ENCODE measurements around the gene CAMTA1.

Gene CAMTA1

DNA sequence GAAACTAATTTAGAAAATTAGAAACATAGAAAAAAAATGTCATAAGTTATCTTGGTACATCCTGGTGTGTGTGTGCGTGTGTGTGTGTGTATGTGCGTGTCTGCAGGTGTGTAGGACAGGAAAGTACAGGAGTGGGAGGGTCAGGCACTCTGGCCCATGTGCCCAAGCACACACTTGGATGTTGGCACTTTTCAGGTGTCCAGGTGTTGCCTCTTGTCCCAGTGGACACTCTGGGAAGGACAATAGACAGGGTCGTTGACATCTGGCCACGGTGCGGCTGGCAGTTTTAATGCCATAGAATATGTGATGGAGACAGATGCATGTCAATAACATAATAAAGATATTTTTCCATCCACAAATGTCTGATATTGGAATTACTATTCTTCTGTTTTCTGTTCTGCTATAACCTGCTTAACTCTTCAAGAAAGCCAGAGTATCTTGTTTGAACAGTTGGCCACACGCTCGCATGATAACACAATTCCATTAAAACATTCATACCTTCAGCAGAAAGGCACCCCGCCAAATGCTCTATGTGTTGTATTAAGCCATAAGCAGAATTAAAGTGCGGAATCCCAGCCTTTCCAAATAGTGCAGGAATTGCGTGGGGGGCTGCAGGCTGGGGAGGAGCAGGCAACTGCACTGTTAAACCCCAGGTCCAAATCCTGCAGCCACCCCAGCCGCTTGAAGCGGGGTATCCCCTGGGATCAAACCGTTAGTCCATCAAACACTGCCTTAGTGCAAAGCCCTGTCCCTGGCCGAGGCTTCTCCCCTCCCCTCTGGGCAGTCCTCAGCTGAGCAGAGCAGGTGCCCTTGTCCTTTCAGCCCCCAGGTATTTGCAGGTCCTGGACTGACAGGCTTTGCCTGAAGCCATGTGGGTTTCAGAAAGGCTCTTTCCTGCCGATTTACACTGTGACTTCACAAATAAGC lies 390.0 kb downstream of the CAMTA1 start:
- DNase-seq: no peak

DNA sequence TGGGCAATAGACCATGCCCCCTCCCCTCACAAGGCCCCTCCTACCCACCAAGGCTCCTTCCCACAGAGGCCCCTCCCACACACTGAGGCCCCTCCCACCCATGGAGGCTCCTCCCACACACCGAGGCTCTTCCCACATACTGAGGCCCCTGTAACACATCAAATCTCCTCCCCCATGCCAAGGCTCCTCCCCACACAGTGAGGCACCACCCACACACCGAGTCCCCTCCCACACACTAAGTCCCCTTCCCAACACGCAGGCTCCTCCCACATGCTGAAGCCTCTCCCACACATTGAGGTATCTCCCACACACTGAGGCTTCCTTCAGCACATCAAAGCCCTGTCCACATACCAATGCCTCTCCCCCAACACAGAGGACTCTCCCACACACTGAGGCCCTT lies 391.8 kb downstream of the CAMTA1 start:
- no peak for DNase-seq

DNA sequence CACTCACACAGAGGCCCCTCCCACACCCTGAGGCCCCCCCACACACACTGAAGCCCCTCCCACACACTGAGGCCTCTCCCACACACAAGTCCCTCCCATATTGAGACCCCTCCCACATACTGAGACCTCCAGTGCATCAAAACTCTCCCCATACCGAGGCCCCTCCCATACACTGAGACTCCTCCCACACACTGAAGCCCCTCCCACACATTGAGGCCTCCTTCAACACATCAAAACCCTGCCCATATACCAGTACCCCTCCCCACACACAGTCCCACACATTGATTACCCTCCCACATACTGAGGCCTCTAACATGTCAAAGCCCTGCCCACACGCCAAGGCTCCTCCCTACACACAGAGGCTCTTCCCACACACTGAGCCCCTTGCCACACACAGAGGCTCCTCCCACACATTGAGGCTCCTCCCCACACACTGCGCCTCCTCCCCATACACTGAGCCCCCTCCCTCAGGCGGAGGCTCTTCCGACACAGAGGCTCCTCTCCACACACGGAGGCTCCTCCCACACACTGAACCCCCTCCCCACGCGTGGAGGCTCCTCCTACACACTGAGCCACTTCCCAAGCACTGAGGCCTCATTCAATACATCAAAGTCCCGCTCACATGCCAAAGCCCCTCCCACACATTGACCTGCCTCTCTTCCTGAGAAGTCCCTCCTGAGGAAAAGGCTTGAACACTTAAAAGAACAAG lies 392.3 kb downstream of the CAMTA1 start:
- DNase-seq: no peak

DNA sequence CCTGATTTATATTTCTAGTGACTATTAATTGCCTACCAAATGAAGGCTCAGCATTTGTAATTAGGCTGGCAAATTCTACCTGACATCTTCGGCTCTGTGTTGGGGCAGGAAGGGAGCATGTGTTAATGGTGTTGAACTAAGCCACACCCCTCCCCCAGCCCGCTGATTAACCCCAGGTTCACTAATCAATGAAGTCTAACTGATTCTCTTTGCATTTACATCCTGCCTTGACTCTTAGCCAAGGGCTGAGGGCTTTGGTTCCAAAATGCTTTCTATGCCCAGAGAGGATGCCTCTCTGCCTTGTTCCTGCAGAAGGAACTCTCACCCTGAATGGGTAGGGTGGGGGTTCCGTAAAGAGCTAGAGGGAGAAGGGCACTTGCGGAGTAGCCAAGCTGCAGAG lies 393.1 kb downstream of the CAMTA1 start:
- no peak for DNase-seq

DNA sequence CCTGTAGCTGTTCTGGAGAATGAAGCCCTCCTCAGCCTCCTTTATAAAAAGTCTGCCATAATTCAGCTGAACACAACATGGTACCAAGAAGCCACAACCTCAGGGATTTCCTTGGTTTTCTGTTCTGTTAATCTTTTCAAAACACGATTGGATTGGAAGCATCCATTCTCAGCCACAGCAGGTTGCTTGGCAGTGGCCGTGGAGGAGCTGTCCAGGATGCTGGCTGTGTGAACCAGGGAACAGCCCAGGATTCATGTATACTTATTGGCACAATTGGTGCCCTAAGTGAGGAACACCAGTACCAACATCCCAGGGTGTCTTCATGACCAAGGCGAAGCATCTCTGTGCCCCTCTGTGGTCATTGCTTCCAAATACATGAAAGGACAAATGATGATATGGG lies 393.5 kb downstream of the CAMTA1 start:
- no peak for DNase-seq

DNA sequence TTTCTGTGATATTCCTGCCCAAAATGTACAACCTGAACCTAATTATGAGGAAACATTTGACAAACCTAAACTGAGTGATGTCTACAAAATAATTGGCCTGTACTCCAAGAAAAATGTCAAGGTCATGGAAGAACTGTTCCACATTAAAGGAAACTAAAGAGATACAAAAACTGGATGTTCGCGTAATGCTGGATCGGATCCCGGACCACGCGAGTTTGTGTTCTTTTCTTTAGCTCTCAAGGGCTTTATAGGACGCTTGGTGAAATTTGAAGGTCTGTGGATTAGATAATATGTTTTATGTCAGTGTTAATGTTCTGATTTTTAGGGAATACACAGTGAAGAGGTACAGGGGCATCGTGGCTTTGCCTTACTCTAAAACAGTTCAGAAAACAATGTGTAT lies 400.5 kb downstream of the CAMTA1 start:
- no peak for DNase-seq

DNA sequence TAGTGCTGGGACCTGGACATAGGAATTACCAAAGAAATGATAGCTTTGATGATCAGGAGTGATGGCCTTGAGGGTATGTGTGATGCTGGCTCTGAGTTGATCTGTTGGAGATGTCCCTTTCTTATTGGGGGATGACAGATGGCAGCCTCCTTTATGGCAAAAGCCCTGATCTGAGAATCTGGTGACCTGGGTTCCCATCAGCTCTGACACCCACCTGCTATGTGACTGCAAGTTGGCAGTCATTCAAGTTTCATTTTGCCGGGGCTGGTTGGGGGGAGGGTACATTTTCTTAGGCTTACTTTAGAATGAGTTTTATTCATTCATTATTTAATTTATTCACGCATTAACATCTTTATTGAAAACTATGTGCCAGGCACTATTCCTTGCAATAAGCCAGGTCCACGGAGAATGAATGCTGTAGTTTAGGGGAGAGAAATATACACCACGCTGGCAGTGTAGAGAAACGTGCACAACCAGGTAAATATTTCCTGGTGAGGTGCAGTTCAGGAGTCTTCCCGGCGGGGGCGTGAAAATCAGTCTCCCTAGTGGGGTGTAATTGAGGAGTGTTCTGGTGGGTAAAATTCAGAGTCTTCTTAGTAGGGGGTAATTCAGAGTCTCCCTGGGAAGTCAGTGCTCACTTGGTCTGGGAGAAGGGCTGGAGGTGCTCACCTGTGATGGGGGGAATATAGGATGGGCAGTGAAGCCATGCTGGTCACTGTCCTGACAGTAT lies 401.3 kb downstream of the CAMTA1 start:
- DNase-seq: no peak

DNA sequence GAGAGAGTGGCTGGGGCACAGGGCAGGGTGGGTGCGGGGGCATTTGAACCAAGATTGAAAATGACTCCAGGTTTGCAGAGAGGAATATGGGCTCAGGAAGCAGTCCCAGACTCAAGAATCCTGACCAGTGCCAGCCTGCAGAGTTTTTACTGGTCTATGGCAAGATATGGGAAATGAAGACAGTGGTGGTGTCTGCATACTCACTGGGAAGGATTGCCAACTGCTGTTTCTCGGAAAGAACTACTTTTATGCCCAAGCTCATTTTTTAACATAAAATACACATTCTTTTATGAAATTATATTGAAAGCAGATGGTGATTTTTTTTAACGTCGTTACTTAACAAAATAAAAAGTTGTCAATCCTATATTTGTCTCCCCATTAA lies 401.8 kb downstream of the CAMTA1 start:
- no peak for DNase-seq

DNA sequence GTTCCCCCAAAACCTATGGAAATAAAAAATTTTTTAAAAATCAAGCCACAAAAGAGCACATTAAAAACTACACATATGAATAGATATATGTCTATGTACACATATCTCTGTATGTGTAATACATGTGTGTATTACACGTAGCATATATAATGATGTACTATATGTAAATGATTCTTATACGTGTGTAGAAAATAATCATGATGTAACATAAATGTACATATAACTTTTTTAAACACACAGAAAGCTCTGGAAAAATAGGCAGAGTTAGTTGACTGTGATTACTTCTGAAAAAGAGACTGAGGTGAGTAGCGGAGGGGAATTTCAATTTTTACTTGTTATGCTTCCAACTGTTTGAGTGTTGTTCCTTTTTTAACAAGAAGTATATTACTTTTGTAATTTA lies 405.0 kb downstream of the CAMTA1 start:
- no peak for DNase-seq

DNA sequence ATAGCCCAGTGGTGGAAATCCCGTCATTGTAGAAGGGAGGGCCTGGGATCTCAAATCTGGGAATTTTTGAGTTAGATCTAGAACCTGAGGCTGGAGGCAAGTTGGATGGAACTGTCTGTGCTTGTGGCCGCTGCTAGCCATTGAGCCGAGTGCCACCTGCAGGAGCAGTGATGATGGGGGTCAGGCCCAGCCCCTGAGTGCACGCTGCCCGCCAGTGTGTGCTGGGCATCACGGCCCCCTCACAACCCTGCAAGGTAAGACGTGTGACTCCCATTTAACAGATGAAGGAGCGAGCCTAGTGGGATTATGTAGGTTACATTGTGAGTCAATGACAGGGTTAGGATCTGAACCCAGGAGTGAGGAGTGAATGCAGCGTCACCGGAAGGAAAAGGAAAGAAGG lies 407.2 kb downstream of the CAMTA1 start:
- no peak for DNase-seq

DNA sequence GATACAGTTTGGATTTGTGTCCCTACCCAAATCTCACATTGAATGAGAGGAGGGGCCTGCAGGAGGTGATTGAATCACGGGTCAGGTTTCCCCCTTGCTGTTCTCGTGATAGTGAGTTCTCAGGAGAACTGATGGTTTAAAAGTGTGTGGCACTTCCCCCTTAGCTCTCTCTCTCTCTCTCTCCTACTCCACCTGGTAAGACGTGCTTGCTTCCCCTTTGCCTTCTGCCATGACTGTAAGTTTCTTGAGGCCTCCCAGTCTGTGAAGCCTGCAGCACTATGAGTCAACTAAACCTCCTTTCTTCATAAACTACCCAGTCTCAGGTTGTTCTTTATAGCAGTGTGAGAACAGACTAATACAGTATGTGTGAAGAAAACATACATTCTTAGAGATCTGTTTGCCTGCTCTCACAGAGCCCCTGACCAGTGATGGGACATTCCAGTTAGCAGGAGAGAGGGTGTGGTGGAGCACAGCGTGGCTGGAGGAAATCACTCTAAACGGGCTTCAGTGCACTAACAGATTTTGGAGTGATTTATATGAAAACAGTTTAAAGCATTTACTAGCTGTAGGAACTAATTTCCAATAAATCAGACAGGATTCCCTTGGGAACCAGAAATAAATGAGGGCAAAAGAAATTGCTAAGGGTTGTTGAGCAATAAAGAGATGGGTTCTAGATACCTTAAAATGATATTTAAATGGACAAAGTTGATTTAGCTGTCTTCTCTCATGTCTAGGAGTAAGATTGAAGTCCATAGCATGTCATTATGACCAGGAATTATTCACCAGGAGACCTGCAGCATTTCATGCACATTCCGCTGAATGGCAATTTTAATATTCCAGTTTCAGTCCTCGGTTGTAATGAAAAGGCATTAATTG lies 411.0 kb downstream of the CAMTA1 start:
- no peak for DNase-seq

DNA sequence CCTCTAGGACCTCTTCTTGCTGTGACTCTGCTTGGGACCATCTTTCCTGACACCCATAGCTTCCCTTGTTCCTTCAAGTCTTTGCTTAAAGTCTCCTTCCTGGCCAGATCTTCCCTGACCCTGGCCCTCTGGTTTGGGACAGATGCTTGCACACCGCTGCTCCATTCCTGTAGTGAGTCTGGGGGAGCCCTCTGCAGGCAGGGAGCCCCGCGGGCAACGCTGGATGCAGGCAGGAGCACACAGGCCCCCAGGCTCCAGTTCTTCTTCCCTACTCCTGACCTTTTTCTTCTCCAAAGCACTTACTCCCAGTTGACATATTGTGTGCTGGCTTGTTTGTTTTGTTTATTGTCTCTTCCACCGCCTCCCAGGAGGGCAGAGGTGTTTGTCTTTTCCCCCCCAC lies 413.4 kb downstream of the CAMTA1 start:
- DNase-seq: no peak

DNA sequence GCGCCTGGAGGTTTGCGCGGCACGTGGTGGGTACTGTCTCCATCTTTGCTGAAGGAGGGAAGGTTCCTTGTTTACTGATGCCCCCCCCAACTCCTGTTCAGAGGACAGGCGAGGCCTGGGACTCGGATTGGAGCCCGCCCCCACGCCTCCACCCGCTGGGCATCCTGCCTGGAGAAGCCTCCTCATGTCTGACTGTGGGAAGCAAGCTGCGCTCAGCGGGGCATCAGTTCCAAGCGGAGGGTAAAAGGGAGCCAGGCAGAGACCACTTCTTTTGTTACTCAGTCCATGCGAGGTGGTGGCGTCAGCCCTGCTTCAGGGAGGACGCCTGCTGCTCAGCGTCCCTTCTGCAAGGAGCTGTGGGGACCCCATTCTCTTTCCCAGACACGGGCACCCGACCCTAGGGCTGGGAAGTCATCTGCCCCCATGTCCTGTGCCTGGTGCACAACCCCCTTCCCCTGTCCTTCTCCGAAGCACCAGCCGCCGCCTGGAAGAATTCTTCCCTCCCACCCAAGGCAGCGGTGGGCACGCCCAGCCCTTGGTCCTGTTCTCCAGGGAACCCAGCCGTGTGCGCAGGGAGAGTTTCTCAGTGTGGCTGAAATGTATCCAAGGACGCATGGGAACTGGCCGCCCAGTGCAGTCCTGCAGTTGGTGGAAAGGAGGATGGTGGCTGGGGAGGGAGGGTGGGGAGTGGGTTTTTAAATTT lies 414.0 kb downstream of the CAMTA1 start:
- DNase-seq: no peak

DNA sequence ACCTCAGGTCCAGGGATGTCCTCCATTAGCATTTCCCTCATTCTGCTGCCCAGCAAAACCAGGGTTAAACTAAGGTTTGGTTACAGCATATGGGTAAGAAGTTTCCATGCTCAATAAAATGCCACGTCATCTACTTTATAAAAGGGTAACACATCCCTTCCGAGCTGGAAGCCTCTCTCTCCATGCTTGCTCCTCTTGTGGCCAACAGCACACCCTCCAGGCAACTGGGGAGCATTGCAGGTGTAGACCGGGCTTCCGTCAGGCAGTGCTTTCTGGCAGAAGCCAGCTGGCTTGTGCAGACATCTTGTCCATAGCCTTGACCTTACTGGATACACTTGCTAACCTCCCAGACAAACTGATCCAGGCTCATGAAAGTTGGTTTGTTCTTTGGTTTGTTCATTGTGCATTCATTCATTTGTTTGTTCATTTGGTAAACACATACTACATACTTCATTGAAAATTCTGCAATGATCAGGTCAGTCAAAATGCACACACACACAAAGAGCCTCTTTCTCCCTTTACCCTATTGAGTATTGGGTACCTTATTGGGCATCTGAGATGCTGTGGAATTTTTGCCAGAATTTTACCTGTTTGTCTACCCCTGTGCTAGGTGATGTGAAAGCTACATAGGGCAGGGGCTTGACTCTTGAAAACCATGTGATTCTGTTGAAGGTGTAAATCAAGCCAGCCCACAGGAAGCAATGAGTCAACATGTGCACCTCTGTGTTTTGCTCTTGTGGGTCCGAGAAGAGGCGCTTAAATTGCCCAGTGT lies 422.8 kb downstream of the CAMTA1 start:
- no peak for DNase-seq

DNA sequence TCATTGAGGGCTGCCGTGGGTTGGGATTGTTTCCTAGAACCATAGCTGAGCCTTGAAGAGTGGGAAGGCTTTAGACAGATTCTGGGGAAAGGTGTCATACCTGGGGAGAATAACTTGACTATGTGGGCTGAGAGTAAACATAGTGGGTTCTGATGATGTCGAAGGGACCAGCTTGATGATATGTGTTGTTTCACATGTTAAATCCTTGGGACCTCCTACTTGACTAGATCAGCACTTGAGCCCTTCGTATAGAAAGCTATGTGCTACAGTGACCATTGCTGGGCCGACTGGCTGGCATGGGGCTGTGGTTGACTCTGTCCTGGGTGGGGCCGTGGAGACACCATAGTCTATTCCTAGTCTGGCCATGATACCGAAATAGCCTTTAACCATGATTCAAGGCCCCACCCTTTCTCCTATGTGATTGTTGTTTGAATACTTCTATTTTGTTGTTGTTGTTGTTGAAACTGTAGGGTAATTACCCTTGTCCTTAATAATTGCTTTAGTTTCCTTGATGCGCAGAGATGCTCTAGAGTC lies 423.5 kb downstream of the CAMTA1 start:
- DNase-seq: no peak

DNA sequence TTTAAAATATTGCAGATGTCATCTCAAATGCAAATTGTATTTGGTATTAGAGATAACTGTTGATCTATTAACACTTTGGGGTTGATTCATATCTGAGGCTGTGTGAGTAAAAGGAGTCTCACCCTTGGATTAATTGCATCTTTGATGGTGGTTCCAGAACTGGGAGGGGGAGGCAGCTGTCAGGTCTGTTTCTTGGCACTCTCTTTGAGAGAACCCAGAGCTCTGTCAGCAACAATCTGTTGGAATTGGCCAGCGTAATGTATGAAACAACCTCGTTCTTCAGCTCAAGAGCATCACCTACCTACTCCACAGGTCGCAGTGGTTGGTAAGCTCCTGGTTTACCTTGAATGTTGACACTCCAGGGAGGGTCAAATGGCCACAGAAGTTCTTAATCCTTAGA lies 424.1 kb downstream of the CAMTA1 start:
- no peak for DNase-seq

DNA sequence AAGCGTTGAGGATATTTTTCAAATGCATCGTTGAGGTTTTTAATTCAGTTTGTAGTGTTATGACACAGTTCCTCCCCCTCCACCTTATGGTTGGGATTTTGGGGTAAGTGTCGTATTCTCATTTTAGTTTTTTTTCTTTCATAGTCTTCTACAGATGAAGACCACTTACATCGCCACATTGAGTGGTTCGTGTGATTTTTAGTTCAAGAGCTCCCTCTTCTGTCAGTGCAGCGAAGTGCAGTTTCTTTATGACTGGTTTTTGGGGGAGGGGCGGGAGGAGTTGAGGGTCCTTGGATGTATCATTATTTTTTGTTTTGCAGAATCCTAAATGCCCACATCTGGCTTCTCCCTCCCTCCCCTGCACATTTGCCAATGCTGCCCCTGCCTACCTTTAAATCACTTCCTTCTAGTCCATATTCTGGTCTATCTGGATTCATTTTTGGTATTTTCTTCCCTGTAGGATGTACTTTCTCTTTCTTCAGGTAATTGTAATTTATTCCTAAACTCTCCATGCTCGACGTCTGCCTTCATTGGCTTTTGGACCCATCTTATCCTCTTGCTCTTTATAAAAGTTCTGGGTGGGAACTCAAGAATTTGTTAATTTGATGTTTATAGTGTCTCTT lies 433.1 kb downstream of the CAMTA1 start:
- DNase-seq: no peak

DNA sequence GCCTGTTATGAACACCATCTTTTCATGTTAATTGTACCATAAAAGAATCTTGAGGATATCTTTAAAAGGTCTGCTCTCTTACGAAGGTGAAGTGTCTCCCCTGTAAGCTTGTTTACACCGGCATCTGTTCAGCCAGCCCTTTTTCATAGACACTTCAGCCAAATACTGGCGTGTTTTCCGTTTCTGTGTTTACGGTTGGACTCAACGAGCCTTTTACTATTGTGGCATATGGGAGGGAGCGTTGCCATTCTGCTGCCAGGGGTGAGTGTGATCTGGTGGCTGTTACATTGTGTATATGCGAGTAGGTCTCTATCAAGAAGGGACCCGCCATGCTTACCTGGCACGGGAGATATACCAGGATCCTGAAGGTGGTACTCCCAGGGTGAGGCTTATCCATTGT lies 433.8 kb downstream of the CAMTA1 start:
- no peak for DNase-seq

DNA sequence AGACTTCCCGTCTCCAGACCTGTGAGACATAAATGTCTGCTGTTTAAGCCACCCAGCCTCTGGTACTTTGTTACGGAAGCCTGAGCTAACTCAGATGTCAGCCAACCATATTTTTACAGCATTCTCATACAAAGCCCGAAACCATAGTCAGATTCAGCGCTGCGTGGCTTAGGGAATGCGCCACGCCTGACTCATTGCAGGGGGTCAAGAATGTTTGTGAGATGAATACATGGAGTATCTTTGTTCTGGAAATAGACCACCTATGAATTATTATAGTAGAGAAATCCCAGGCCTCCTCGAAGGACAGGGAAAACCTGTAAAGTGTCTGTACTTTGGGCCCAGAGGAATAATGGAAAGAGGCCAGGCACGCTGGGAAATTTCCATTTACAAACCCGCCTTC lies 434.8 kb downstream of the CAMTA1 start:
- DNase-seq: no peak

DNA sequence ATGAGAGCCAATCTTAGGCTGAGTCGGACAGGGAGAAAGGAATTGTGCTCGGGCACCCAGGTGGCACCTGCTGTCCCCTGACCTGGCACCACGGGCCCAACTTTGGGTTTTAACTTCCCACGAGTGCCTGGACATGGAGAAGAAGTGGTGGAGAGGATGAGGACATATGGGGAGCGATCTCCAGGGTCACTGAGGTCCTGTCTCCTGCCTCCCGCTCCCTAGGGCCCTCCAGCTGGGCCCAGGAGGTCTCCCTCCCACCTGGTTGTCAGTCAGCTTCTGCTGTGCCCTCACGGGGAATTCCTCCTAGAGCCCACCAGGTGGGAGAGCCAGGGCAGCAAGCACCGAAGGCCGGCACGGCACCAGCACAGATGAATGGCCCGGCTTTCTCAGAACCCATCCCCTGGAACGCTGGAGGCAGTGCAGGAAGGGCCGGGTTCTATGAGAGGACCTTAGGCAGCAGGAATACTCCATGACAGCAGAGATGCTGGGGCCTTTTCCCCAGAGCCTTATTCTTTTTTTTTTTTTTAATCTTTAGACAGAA lies 435.5 kb downstream of the CAMTA1 start:
- no peak for DNase-seq

All from right forelimb (tissue), 1 donor.